T-cell (primary cell): ENCODE results near the gene HYDIN. TPM values are rescaled to one million over a fixed set of nuclear protein-coding genes. Genes with fewer than 3 reads are reported as not detected.
"Not testable (repeated sequence)": the region's sequence is repeated elsewhere in the genome, so short reads cannot be mapped to it uniquely, and the experiment has no call there.

Experiments used
- ATAC-seq, 4 experiments: fragments of 200-7000 bp in 3 of 4; fragments of 150-1000 bp in 1 of 4; cut with Tn5 transposase; replicated peaks in 1 of 4; 1 replicate in 3 of 4; 2 replicates in 1 of 4; pipeline ENCODE4 v1.10.0; 2021; ENCODE audit warnings: moderate library complexity in 3 of 4, mild to moderate bottlenecking in 2 of 4, moderate number of reproducible peaks in 1 of 4
- CTCF ChIA-PET, 2 donors: fragments of 300-600 bp; sonication (Branson Sonifier 250); formaldehyde crosslinking; loops; one replicate each; lab custom pipeline; 2022; ENCODE audit warnings: antibody characterized with exemption in 2 of 2; lab: Charles Lee
- POLR2A ChIA-PET, 2 donors: fragments of 300-600 bp; sonication (Branson Sonifier 250); formaldehyde crosslinking; loops; one replicate each; lab custom pipeline; 2022; ENCODE audit warnings: antibody characterized with exemption in 2 of 2; lab: Charles Lee
- DNase-seq, 35 experiments: peaks; one replicate each; pipeline versions ENCODE4 v3.0.0 to v3.0.0-alpha.2; 2013 to 2023
- H3K27ac ChIP-seq: one replicate; pipeline ENCODE4 v1.5.1; 2013; ENCODE audit warnings: low read length
- H3K27me3 ChIP-seq, 2 experiments: replicated peaks in 1 of 2; 1 replicate in 1 of 2; 2 replicates in 1 of 2; pipeline versions ENCODE4 v1.6.1 to v1.7.0; 2013; ENCODE audit warnings: low read length in 1 of 2, mixed read lengths in 1 of 2; ENCODE audit not compliant: control insufficient read depth in 2 of 2, insufficient read depth in 2 of 2; ENCODE audit errors: extremely low read depth in 1 of 2
- H3K36me3 ChIP-seq, 2 donors: 1 replicate in 1 of 2; 2 replicates in 1 of 2; pipeline versions ENCODE4 v1.6.1 to v1.7.0; 2013; ENCODE audit warnings: low read length in 1 of 2; ENCODE audit not compliant: control insufficient read depth in 2 of 2, insufficient read depth in 1 of 2; ENCODE audit errors: extremely low read depth in 1 of 2
- H3K4me1 ChIP-seq, 2 experiments: 1 replicate in 1 of 2; 2 replicates in 1 of 2; pipeline versions ENCODE4 v1.6.1 to v1.7.0; 2013; ENCODE audit warnings: low read length in 2 of 2, mixed read lengths in 1 of 2; ENCODE audit not compliant: insufficient read depth in 2 of 2, control insufficient read depth in 1 of 2; ENCODE audit errors: extremely low read depth in 1 of 2
- H3K4me3 ChIP-seq, 2 donors: 1 replicate in 1 of 2; 2 replicates in 1 of 2; pipeline versions ENCODE4 v1.5.1 to v1.7.0; 2013; ENCODE audit warnings: mild to moderate bottlenecking in 2 of 2, low read length in 1 of 2, moderate library complexity in 1 of 2; ENCODE audit not compliant: control insufficient read depth in 1 of 2; ENCODE audit errors: extremely low read depth in 1 of 2
- H3K9me3 ChIP-seq: 2 replicates; pipeline ENCODE4 v1.7.0; 2013
- H3K27ac Mint-ChIP-seq, 2 donors: one replicate each; pipeline ENCODE4 v1.8.0; 2020 to 2021; ENCODE audit warnings: mild to moderate bottlenecking in 2 of 2, mixed read lengths in 2 of 2
- H3K27me3 Mint-ChIP-seq, 2 donors: one replicate each; pipeline ENCODE4 v1.8.0; 2021 to 2022; ENCODE audit warnings: mixed read lengths in 2 of 2
- H3K36me3 Mint-ChIP-seq: one replicate; pipeline ENCODE4 v1.8.0; 2021; ENCODE audit warnings: mixed read lengths
- H3K4me1 Mint-ChIP-seq, 3 donors: one replicate each; pipeline ENCODE4 v1.8.0; 2020 to 2022; ENCODE audit warnings: mixed read lengths in 3 of 3, mild to moderate bottlenecking in 1 of 3
- H3K4me3 Mint-ChIP-seq, 3 donors: one replicate each; pipeline ENCODE4 v1.8.0; 2020 to 2022; ENCODE audit warnings: mild to moderate bottlenecking in 3 of 3, mixed read lengths in 3 of 3, moderate library complexity in 3 of 3
- H3K9me3 Mint-ChIP-seq, 3 donors: one replicate each; pipeline ENCODE4 v1.8.0; 2020 to 2022; ENCODE audit warnings: mixed read lengths in 3 of 3
- WGBS: methylation state at CpG from one replicate; pipeline ENCODE4 v1.1.5; 2013; ENCODE audit warnings: missing lambda C conversion rate; ENCODE audit not compliant: insufficient coverage; 5-methylcytosine and 5-hydroxymethylcytosine counted together
- total RNA-seq, 35 experiments: library from RNA in 6 of 35; stranded (reverse) in 6 of 35; fragments of 120-200 nt in 1 of 35; gene quantifications; one replicate each; pipeline versions ENCODE4 v1.2.1 to v1.2.4 and lab custom pipeline; 2013 to 2026

Gene HYDIN
- total RNA-seq, 5 donors from 2014 or later (not counting 1 experiment from before 2014, with no cell fraction given) = 0.41 to 1.2 (median 0.73) TPM; not detected in 2

GRCh38 chr16:71161007-71161406 is 69.5 kb downstream of the HYDIN start:
- H3K27ac Mint-ChIP-seq, H3K27me3 ChIP-seq, H3K36me3 Mint-ChIP-seq, H3K9me3 ChIP-seq, H3K9me3 Mint-ChIP-seq, H3K27me3 Mint-ChIP-seq, H3K4me1 ChIP-seq, ATAC-seq, H3K36me3 ChIP-seq, H3K4me3 ChIP-seq, H3K4me1 Mint-ChIP-seq, POLR2A ChIA-PET, H3K4me3 Mint-ChIP-seq, CTCF ChIA-PET, DNase-seq, H3K27ac ChIP-seq: not testable (repeated sequence)
- no CpG with 5 or more reads among the region's 8 CpGs for WGBS

- H3K9me3 ChIP-seq, H3K9me3 Mint-ChIP-seq: not testable (repeated sequence)
Observed at GRCh38 chr16:71157278-71157677, 73.2 kb downstream of the HYDIN start.

GRCh38 chr16:71153329-71153728 is 77.2 kb downstream of the HYDIN start:
- ATAC-seq, H3K4me3 ChIP-seq, H3K36me3 Mint-ChIP-seq, H3K27me3 Mint-ChIP-seq, H3K27me3 ChIP-seq, H3K4me1 Mint-ChIP-seq, POLR2A ChIA-PET, CTCF ChIA-PET, H3K27ac ChIP-seq, H3K9me3 Mint-ChIP-seq, DNase-seq, H3K27ac Mint-ChIP-seq, H3K9me3 ChIP-seq, H3K4me1 ChIP-seq, H3K36me3 ChIP-seq, H3K4me3 Mint-ChIP-seq: not testable (repeated sequence)
- WGBS = no CpG with 5 or more reads among the region's 6 CpGs

More at GRCh38 chr16:71157278-71157677, 73.2 kb downstream of the HYDIN start:
- H3K4me1 Mint-ChIP-seq, H3K27ac ChIP-seq, H3K27me3 Mint-ChIP-seq, H3K36me3 ChIP-seq, H3K4me3 ChIP-seq, H3K27ac Mint-ChIP-seq, POLR2A ChIA-PET, H3K4me1 ChIP-seq, H3K36me3 Mint-ChIP-seq, CTCF ChIA-PET, DNase-seq, H3K27me3 ChIP-seq, ATAC-seq, H3K4me3 Mint-ChIP-seq: not testable (repeated sequence)
- no CpG with 5 or more reads among the region's 2 CpGs for WGBS

- H3K4me1 ChIP-seq, H3K9me3 Mint-ChIP-seq, CTCF ChIA-PET, H3K36me3 Mint-ChIP-seq, H3K9me3 ChIP-seq, H3K36me3 ChIP-seq, H3K27ac Mint-ChIP-seq, H3K27me3 Mint-ChIP-seq, H3K4me1 Mint-ChIP-seq, ATAC-seq, H3K4me3 Mint-ChIP-seq, H3K27me3 ChIP-seq, POLR2A ChIA-PET, H3K27ac ChIP-seq, H3K4me3 ChIP-seq, DNase-seq: not testable (repeated sequence)
- no CpG with 5 or more reads among the region's 2 CpGs for WGBS
Observed at GRCh38 chr16:71151654-71152053, 78.9 kb downstream of the HYDIN start.

- H3K36me3 ChIP-seq, H3K4me3 Mint-ChIP-seq, H3K9me3 Mint-ChIP-seq, H3K4me1 Mint-ChIP-seq, CTCF ChIA-PET, H3K27me3 ChIP-seq, H3K9me3 ChIP-seq, H3K27me3 Mint-ChIP-seq, H3K27ac Mint-ChIP-seq, DNase-seq, H3K4me3 ChIP-seq, H3K4me1 ChIP-seq, H3K27ac ChIP-seq, POLR2A ChIA-PET, ATAC-seq, H3K36me3 Mint-ChIP-seq: not testable (repeated sequence)
- no CpG with 5 or more reads among the region's 2 CpGs for WGBS
Observed at GRCh38 chr16:71143246-71143645, 87.3 kb downstream of the HYDIN start.

- H3K27ac ChIP-seq, H3K9me3 ChIP-seq, H3K27me3 ChIP-seq, H3K36me3 Mint-ChIP-seq, CTCF ChIA-PET, H3K36me3 ChIP-seq, H3K27ac Mint-ChIP-seq, H3K4me1 ChIP-seq, H3K27me3 Mint-ChIP-seq, H3K9me3 Mint-ChIP-seq, ATAC-seq, H3K4me1 Mint-ChIP-seq, POLR2A ChIA-PET, H3K4me3 ChIP-seq, DNase-seq, H3K4me3 Mint-ChIP-seq: not testable (repeated sequence)
- WGBS = no CpG with 5 or more reads among the region's 3 CpGs
Observed at GRCh38 chr16:71110565-71110964, 120.0 kb downstream of the HYDIN start.

- H3K9me3 Mint-ChIP-seq, H3K9me3 ChIP-seq, H3K36me3 ChIP-seq, CTCF ChIA-PET, H3K4me3 Mint-ChIP-seq, H3K4me3 ChIP-seq, H3K36me3 Mint-ChIP-seq, H3K4me1 ChIP-seq, H3K4me1 Mint-ChIP-seq, H3K27me3 Mint-ChIP-seq, ATAC-seq, POLR2A ChIA-PET, H3K27ac ChIP-seq, H3K27me3 ChIP-seq, DNase-seq, H3K27ac Mint-ChIP-seq: not testable (repeated sequence)
- WGBS = no CpG with 5 or more reads among the region's 3 CpGs
Observed at GRCh38 chr16:71109656-71110208, 120.8 kb downstream of the HYDIN start.
